GM21390 (cell line): Measurements from ENCODE around the gene TMEM217.
"Not testable (repeated sequence)": the region's sequence is repeated elsewhere in the genome, so short reads cannot be mapped to it uniquely, and the experiment has no call there.

Source experiments
- ATAC-seq: cut with Tn5 transposase; IDR thresholded peaks from one replicate; pipeline ENCODE4 v1.9.1; 2021; ENCODE audit not compliant: unreplicated experiment

TMEM217 gene

DNA sequence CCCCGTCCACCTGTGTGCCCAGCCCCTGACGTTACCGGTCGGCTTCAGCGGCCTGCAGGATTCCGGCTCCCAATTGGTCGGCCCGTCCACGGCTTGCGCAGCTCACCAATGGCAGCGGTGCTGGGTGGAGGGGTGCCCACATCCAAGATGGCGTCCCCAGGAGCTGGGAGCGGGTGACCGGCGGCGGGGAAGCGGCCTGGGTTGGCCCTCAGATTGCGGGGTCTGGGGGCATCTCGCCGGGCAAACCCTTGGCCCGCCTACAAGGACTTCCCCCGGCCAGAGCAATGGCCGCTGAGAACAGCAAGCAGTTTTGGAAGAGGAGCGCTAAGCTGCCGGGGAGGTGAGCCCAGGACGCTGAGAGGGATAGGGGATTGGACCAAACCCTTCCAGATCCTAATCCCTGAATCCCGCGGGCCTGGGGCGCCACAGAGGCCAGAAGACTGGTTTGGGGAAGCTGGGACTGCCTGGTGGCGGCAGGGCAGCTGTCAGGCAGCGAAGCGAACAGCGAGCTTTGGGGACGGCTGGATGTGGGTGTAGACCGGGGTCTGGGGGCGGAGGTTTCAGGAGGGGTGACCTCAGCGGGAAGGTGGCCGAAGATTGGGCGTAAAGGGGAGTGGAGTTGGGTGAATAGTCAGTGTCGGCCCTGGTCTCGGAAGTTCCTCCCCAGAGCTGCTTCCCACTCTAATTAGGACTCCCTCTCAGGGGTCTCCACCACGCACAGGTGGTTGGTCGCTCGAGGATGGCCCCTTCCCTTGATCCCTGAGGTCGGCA lies at the start of gene TMEM217, which contains the start of gene TBC1D22B:
Gene TMEM217 (minus strand): TSS at position 511 of the 771 bp plus-strand sequence. CDS start 39,114 bp downstream, outside the sequence.
Gene TBC1D22B (plus strand): TSS at position 139 of the 771 bp plus-strand sequence. CDS start 146 bp downstream, at position 285.
- ATAC-seq = peak; percentile 96

DNA sequence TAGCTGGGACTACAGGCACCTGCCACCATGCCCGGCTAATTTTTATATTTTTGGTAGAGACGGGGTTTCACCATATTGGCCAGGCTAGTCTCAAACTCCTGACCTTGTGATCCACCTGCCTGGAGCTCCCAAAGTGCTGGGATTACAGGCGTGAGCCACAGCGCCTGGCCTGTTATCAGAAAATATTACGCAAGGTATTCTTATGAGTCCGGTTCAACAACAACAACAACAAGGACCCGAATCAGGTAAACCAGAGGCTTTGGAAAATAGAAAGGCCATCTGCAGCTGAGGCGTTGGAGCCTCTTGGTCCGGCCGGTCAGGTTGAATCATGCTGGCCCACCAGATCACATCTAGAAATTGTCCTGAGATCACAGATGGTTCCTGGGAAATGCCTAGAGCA lies 49.5 kb upstream of the TMEM217 start:
- ATAC-seq = not testable (repeated sequence)

DNA sequence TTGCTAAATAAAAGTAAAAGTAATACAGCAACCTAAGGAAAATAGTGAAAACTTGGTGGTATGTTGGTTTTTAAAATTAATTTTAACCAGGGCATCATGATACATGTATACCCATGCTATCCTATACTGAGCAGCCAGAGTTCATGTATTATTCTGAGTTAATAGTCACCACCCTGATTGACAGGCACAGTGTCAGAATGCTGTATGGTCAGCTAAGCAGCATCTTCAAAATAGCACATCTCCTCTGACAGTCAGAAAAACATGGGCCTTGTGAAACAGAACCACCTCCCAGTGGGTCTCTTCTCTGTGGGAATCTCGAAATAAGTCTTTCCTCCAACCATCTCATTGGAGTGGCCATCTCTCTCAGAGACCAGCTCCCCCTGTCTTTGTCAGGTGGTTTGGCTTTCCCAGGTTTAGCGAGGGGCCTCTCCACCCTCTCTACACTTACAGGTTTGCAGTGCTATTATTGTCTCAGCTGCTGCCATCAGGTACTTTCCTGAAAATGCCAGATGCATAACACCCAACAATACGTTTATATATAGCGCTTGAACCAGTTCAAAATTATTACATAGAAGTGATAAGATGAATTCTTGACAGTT lies 48.8 kb upstream of the TMEM217 start:
- ATAC-seq = no peak

DNA sequence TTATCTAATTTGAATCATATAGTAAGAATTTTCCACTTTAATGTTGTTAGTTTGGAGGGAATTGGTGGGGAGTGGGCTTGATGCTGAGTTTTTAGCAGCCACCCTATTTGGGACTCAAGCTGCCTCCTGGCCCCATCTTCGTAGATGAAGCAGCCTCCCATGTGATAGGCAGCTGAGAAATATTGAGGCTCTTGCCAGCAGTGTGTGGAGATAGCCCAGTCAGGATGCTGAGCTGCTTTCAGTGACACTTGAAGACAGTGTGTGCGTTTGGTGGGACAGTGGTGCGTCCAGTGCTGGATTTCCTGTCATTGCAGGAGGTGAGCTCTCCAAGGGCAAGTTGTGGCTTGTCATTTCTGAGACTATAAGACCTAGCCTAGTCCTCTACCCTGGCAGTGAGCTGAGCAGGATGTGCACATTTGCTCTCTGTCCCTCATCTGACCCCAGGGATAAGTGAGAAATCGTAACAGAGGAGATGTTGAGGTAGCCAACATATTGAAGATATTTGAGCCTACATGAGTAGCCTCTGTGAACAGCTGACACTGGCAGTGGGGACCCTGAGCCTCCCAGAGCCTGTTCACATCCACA lies 48.0 kb upstream of the TMEM217 start:
- no peak for ATAC-seq

DNA sequence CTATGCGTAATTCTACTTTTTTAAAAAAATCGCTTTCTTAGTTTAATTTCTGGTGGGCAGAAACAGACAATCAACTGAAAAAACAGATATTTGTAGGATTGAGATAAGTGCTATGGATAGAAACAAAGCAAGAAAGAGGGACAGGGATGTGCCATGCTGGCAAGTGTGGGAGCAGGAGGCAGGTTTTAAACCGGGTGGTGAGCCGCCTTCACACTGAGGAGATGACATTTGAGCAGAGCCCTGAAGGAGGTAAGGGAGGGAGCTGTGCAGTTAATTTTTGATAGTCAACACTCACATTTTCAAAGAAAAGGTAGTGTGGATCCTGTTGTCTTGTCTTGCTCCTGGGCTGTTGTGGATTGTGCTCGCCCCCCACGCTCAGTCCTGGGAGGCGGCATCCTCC lies 46.8 kb upstream of the TMEM217 start:
- ATAC-seq = no peak

DNA sequence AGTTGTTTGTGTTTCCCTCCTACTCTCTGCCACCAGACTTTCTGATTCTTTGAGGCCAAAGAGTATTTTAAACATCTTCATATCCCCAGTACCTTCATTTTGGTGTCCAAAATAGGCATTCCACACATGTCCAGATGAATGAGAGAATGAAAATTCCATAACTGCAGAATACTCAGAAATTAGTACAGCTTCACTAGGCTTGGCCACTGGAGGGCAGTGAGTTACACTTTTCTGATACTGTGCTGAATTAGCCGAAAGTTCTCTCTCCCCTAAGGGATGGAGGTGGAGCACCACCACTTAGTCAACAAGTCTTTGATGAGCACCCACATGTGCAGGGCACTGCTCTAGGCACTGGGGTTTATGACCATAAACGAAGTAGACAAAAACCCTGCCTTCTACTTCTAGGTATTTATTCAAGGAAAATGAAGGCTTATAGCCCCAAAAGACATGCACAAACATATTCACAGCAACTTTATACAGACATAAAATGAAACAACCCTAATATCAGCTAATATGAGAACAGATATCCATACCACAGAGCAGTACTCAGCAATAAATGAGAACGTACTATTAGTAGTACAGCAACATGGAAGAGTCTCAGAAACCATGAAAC lies 46.1 kb upstream of the TMEM217 start:
- ATAC-seq = no peak

DNA sequence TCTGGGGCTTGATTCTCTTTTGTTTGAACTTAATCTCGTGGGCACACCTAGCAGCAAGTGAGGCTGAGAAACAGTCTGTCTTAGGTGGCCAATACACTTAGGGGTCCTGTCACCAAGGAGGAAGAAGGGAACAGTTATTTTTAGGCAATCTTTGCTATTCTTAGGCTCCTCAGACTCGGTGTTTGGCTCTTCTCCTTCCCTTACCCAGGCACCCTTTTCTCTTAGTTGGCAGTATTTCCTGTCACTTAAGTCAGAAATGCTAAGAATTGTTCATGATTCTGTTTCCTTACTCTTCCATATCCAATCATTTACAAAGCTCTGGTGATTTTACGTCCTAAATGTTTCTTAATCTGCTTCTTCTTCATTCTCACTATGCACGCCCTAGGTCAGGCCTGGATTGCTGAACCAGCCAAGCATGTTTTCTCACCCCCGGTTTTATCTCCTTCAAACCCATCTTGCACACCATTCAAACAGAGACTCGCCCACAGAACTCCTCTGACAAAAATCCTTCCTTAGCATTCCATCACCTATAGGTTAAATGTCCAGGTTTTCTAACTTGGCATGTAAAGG lies 45.2 kb upstream of the TMEM217 start:
- no peak for ATAC-seq

DNA sequence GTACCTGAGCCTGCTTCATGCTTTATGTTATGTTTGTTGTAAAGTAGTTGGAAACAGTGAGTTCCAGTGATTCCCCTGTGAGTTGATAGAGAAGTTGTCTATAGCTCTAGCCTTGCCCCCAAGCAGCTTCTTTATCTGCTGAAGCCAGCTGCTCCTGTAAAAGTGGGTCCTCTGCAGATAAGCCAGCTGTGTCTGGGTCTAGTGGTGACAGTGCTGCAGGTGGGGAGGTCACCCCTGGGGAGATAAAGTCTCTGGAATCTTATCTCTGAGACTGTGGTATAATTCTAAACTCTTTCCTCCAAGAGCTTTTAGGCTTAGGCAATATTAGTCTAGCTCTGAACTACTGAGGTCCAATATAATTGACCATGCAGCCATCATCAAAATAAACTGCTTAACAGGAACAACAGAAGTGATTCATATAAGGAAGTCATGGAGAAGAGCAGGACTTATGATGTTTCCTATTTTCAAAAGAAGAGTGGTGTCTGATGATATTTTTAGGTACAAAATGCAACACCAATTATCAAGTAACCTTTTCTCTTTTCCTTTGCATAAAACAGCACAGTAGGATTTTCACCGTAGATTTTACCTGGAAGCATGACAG lies 44.2 kb upstream of the TMEM217 start:
- ATAC-seq = no peak

DNA sequence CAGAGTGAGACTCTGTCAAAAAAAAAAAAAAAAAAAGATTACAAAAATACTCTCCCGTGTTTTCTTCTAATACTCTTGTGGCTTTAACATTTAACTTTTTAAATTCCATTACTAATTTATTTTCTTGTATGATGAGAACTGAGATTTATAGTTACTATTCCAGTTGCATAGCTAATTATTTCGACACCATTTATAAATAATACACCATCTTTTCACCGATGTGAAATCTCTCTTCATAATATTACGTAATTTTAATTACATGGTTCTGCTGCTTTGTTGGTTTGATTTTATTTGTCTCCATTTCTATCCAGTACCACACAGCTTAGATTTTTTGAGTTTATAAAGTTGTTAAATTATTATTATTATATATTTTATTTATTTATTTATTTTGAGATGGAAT lies 42.0 kb upstream of the TMEM217 start:
- no peak for ATAC-seq

DNA sequence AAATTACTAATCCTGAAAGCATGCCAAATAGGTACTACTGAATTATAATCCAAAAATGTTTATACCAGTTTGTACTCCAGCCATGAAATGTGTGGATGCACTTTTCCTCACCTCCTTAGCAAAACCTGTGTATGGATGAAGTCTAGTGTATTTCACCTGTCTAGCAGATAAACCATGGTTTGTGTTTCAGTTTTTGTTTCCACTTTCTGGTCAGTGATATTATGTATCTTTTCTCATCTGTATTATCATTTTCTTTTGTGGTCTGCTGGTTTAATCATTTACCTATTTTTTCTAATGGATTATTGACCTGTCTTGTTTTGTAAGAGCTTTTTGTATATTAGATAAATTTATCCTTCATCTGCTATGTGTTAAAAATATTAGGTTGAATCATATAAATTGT lies 41.0 kb upstream of the TMEM217 start:
- peak; percentile 73 for ATAC-seq

DNA sequence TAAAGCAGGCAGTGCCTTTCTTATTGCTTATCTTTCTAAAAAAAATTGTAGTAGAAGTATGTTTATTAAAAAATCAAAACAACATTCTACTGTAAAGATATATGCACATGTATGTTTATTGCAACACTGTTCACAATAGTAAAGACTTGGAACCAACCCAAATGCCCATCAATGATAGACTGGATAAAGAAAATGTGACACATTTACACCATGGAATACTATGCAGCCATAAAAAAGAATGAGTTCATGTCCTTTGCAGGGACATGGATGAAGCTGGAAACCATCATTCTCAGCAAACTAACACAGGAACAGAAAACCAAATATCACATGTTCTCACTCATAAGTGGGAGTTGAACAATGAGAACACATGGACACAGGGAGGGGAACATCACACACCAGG lies 39.7 kb upstream of the TMEM217 start:
- not testable (repeated sequence) for ATAC-seq

DNA sequence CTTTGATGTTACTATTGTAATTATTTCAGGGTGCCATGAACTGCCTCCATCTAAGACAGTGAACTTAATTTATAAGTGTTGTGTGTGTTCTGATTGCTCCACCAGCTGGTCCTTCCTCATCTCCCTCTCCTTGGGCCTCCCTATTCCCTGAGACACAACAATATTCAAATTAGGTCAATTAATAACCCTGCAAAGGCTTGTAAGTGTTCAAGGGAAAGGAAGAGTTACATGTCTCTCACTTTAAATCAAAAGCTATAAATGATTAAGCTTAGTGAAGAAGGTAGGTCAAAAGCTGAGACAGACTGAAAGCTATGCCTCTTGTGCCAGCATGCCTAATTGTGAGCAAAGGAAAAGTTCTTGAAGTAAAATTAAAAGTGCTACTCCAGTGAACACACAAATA lies 35.5 kb upstream of the TMEM217 start:
- ATAC-seq = no peak

DNA sequence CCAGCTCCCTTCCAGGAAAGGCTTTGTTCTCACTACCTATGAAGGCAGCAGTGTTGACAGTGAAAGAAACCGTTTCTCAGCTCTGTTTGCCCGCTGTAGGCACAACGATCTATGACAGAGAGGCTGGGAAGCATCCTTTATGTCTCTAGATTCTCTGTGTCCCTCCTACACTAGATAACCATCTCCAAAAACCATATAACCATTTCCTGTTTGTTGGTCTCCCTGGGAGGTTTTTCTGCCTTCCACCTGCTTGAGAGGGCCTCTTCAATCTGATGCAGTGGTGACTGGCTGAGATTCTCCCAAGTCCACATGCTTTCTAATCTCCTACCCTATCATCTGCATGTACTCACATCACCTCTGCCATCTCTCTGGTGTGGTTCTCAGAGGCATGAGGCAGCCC lies 32.0 kb upstream of the TMEM217 start:
- no peak for ATAC-seq

DNA sequence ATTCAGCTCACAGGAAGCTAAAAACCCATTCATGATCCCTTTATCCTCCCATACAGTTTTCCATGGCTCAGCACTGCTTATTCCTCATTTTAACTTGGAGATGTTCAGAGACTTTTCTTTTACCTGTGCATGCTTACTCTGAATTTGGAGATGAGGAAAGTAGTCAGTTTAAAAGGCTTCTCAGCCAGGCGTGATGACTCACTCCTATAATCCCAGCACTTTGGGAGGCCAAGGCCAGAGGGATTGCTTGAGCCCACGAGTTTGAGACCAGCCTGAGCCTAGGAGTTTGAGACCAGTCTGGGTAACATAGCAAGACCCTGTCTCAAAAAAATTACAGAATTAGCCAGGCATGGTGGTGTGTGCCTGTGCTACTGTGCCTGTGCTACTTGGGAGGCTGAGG lies 30.3 kb upstream of the TMEM217 start:
- no peak for ATAC-seq

DNA sequence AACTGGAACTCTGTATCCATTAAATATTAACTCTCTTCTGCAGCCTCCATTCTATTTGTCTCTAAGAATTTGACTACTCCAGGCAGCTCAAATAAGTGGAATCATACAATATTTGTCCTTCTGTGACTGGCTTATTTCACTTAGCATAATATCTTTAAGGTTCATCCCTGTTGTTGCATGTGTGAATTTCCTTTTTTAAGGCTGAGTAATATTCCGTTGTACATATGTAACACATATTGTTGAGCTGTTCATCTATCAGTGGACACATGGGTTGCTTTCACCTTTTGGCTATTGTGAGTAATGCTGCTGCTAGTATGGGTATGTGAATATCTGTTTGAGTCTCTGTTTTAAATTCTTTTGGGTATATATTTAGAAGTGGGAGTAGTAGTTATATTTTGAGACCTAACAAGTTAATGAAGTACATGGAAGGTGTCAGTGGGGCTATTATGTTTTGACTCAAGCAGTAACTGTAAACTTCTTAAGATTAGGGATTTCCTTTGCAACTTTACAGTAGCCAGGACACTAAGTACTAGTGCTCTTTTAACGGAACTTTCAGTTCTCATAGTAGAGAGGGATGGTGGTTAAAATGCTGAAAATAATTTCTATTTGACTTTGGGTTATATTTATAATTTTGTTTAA lies 29.7 kb upstream of the TMEM217 start:
- ATAC-seq = peak; percentile 62

DNA sequence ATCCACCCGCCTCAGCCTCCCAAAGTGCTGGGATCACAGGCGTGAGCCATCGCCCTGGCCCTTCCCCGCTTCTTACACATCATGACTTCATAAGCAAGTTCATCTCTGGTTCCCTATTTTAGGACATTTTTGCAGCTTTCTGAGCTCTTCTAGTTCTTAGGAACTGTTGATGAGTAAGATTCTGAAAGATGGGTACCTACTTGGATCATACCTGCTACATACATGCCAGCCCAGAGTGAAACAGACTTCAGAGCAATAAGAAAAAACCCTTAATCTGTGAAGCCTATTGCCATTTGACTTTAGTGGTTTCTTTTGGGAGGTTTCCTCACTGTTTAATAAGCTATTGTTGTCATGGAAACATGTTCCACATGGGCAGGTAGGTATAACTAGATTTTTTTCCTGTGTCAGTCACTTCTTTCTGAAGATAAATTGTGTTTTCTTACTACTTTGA lies 27.9 kb upstream of the TMEM217 start:
- no peak for ATAC-seq

DNA sequence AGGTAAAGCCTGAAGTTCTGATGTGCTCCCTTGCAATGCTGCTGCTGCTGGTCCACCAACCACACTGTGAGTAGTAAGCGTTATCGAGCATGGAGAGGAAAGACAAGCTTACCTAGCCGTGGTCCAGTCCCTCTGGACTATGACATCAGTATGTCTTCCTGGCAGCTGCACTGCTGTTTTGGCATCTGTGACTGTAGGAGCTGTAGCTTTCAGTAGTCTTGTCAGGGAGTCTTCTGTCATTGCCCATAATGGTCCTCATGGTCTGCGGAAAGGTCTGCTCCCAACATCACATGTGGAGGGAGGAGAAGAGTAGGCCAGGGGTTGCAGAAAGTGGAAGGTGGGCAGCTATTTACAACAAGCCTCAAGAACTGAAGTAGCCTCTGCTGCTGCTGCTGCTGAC lies 26.8 kb upstream of the TMEM217 start:
- ATAC-seq = no peak

DNA sequence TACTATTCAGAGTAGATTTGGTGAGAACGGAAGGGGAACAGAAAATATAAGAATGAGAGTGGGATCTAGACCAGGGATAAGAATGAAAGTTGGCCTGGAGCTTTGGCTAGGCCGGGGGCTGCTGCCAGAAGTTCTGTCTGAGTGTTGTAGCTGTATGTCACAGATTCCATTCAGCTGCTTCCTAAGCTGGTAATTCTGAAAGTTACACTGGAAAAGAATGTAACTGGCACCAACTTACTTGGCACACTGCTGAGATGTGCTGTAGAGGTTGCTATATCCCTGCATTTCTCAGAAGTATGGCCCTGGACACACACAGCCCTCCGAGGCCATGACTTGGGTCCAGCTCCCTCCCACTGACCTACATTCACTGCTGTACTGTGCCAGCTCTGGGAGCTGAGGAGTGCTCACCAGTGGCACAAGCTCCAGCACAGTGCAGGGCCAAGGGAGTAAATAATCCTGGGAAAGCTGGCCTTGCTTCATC lies 25.8 kb upstream of the TMEM217 start:
- no peak for ATAC-seq

DNA sequence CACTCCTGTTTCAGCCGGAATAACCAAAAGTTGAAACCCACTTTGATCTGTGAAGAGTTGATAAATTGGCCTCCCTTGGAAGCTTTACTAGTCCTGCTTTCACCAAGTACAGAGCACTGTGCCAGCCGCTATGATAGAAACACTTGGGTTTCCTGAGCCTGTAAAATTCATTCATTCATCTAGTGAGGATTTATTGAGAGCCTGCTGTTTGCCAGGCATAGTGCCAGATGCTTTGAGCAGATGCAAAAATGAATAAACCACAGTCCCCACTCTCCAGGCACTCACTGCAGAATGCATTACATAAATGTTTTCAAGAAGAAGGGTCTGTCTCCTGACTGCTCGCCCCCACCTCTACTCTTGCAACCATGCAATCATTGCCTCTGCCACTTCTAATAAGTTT lies 25.3 kb upstream of the TMEM217 start:
- no peak for ATAC-seq

DNA sequence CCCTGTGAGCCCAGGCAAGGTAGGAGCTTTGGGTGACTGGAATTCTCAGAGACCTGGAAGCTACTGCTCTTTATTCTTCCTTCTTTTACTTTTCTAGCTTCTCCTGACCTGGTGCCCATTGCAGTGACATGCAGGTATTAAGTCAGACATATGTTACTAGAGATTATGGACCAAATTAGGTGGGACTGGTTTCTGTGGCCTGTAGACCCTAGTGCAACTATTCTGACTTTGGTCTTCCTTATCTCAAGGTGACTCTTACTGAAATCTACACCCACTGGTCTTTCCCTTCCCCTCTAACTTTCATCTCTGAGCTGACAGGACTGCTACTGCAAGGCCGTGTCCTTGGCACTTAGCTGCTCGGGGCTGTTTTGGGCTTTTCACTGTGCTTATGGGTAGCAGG lies 24.4 kb upstream of the TMEM217 start:
- no peak for ATAC-seq
